ENCODE measurements around the gene BTNL3.

GRCh38 chr5:181028032-181028819 lies 39.6 kb downstream of the BTNL3 start:
- TF ChIP-seq, protein P1, sequence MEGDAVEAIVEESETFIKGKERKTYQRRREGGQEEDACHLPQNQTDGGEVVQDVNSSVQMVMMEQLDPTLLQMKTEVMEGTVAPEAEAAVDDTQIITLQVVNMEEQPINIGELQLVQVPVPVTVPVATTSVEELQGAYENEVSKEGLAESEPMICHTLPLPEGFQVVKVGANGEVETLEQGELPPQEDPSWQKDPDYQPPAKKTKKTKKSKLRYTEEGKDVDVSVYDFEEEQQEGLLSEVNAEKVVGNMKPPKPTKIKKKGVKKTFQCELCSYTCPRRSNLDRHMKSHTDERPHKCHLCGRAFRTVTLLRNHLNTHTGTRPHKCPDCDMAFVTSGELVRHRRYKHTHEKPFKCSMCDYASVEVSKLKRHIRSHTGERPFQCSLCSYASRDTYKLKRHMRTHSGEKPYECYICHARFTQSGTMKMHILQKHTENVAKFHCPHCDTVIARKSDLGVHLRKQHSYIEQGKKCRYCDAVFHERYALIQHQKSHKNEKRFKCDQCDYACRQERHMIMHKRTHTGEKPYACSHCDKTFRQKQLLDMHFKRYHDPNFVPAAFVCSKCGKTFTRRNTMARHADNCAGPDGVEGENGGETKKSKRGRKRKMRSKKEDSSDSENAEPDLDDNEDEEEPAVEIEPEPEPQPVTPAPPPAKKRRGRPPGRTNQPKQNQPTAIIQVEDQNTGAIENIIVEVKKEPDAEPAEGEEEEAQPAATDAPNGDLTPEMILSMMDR (IDR thresholded peaks at IDR 0.05): no peak
- TF ChIP-seq POLR2A (IDR thresholded peaks at IDR 0.05): no peak
